Sigmoid colon (tissue), 4 donors: Measurements from ENCODE around the gene SLC6A3.

Experiments used
- POLR2AphosphoS5 ChIP-seq, 4 donors: sonication (generic); formaldehyde crosslinking; IDR thresholded peaks; one replicate each; pipeline ENCODE4 v1.6.1; 2017; ENCODE audit warnings: antibody characterized with exemption in 4 of 4
- TF ChIP-seq, protein P1 (sequence below), 4 experiments: fragments of 450-650 bp in 3 of 4; fragments of 200-600 bp in 1 of 4; IDR thresholded peaks; one replicate each; pipeline ENCODE4 v1.5.1; 2016 to 2019; ENCODE audit warnings: antibody characterized with exemption in 4 of 4, mild to moderate bottlenecking in 3 of 4, moderate library complexity in 2 of 4

DNA sequence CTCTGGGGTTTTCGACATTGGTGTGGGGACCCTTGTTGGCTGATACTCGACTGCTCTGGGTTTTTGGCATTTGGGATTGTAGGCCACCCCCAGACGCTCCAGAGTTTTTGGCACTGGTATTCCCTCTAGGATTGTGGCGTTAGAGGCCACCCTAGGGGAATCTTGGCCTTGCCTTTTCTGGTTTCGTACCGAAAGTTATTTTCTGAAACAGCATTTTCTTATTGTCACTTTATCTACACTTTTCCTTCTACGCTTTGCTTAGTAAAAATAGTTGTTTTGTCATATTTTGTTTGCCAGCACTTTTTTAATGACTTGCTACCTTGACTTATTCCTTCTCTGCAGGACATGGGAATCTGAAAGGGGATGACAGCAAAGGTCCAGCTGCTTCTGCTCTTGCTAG lies 75.2 kb downstream of the SLC6A3 start:
- TF ChIP-seq POLR2AphosphoS5 (IDR thresholded peaks at IDR 0.05), result no peak
- TF ChIP-seq, protein P1, sequence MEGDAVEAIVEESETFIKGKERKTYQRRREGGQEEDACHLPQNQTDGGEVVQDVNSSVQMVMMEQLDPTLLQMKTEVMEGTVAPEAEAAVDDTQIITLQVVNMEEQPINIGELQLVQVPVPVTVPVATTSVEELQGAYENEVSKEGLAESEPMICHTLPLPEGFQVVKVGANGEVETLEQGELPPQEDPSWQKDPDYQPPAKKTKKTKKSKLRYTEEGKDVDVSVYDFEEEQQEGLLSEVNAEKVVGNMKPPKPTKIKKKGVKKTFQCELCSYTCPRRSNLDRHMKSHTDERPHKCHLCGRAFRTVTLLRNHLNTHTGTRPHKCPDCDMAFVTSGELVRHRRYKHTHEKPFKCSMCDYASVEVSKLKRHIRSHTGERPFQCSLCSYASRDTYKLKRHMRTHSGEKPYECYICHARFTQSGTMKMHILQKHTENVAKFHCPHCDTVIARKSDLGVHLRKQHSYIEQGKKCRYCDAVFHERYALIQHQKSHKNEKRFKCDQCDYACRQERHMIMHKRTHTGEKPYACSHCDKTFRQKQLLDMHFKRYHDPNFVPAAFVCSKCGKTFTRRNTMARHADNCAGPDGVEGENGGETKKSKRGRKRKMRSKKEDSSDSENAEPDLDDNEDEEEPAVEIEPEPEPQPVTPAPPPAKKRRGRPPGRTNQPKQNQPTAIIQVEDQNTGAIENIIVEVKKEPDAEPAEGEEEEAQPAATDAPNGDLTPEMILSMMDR (IDR thresholded peaks at IDR 0.05), result no peak
